Loucy (cell line): ENCODE results near the gene CRYBA2.

ENCODE experiments used
- EZH2phosphoT487 ChIP-seq: fragments of 200-600 bp; IDR thresholded peaks from 2 replicates; pipeline ENCODE4 v1.6.1; 2018; ENCODE audit warnings: antibody characterized with exemption, mild to moderate bottlenecking, moderate library complexity, borderline replicate concordance
- TF ChIP-seq, protein P1 (sequence below): fragments of 200-600 bp; sonication (generic); conservative IDR thresholded peaks from 2 replicates; pipeline ENCODE4 v1.5.1; 2014; ENCODE audit warnings: mild to moderate bottlenecking, antibody characterized with exemption, low read length

DNA sequence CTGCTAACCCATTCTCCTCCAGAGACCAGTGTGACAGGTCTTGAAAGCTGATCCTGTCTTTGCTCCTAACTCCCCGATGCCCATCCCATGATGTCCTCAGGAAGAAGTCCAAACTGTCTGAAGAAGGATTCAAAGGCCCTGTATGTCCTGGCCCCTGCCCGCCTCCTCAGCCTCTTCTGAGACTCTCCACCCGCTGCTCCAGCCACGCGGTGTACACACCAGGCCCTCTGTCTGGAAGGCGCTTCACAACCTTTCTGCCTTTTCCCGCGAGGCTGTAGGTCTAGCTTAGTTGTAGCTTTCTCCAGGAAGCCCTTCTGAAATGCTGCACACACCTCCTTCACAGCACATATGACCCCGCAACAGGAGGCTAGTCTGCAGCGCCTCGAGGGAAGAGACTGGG is 23.5 kb upstream of the CRYBA2 start:
- TF ChIP-seq, protein P1, sequence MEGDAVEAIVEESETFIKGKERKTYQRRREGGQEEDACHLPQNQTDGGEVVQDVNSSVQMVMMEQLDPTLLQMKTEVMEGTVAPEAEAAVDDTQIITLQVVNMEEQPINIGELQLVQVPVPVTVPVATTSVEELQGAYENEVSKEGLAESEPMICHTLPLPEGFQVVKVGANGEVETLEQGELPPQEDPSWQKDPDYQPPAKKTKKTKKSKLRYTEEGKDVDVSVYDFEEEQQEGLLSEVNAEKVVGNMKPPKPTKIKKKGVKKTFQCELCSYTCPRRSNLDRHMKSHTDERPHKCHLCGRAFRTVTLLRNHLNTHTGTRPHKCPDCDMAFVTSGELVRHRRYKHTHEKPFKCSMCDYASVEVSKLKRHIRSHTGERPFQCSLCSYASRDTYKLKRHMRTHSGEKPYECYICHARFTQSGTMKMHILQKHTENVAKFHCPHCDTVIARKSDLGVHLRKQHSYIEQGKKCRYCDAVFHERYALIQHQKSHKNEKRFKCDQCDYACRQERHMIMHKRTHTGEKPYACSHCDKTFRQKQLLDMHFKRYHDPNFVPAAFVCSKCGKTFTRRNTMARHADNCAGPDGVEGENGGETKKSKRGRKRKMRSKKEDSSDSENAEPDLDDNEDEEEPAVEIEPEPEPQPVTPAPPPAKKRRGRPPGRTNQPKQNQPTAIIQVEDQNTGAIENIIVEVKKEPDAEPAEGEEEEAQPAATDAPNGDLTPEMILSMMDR: no peak
- no peak for TF ChIP-seq EZH2phosphoT487
